ENCODE measurements around the gene ZNF79.

- TF ChIP-seq POLR2A (IDR thresholded peaks at IDR 0.05; ENCODE audit: low read length), result no peak
- TF ChIP-seq GATA1 (IDR thresholded peaks at IDR 0.05; ENCODE audit: low read depth, low read length), result no peak
Measured at GRCh38 chr9:127392166-127392565, 32.0 kb upstream of the ZNF79 start.
